NCI-H2081 (cell line): ENCODE data around the gene MROH9.

ENCODE experiments used
- DNase-seq, 2 experiments: peaks; one replicate each; lab custom pipeline; 2025; lab: John Stamatoyannopoulos, UW

Gene MROH9

GRCh38 chr1:171084091-171084490 is 148.8 kb downstream of the MROH9 start:
- no peak for DNase-seq

- DNase-seq = no peak
These were observed 149.5 kb downstream of the MROH9 start for GRCh38 chr1:171084870-171085269.

GRCh38 chr1:171087896-171088295 is 152.6 kb downstream of the MROH9 start:
- DNase-seq = no peak

GRCh38 chr1:171090604-171091003 is 155.3 kb downstream of the MROH9 start, which contains the start of gene FMO3:
TSS of gene FMO3 (plus strand) at chr1:171090905. CDS start at chr1:171092659, 1,754 bp downstream.
- no peak for DNase-seq

- DNase-seq = no peak
These were observed 168.5 kb downstream of the MROH9 start for GRCh38 chr1:171103862-171104261.

- DNase-seq = no peak
These were observed 172.1 kb downstream of the MROH9 start for GRCh38 chr1:171107262-171107940.

GRCh38 chr1:171107969-171108368 is 172.6 kb downstream of the MROH9 start:
- no peak for DNase-seq

GRCh38 chr1:171109966-171110365 is 174.6 kb downstream of the MROH9 start:
- DNase-seq = no peak

- DNase-seq = peak in 1 of 2 experiments; percentile 24
These were observed 175.4 kb downstream of the MROH9 start for GRCh38 chr1:171110621-171111326.

- DNase-seq = no peak
These were observed 176.8 kb downstream of the MROH9 start for GRCh38 chr1:171112119-171112518.

- no peak for DNase-seq
These were observed 178.0 kb downstream of the MROH9 start for GRCh38 chr1:171113382-171113781.
